Smooth muscle cell (in vitro differentiated cells): Measurements from ENCODE around the gene SURF1. TPM values are rescaled to one million over a fixed set of nuclear protein-coding genes. Genes with fewer than 3 reads are reported as not detected.

Source experiments
- DNase-seq: peaks from one replicate; lab custom pipeline; 2025; ENCODE audit not compliant: unreplicated experiment; lab: John Stamatoyannopoulos, UW
- H2AFZ ChIP-seq: fragments of 200-600 bp; sonication (generic); 2 replicates; pipeline ENCODE4 v1.6.0; 2016; ENCODE audit warnings: antibody characterized with exemption, low read depth, mild to moderate bottlenecking
- H3F3A ChIP-seq: fragments of 200-600 bp; sonication (generic); 2 replicates; pipeline ENCODE4 v1.6.0; 2017; ENCODE audit warnings: antibody characterized with exemption, low read depth
- H3K27ac ChIP-seq: fragments of 200-600 bp; sonication (generic); 2 replicates; pipeline ENCODE4 v1.5.1; 2016; ENCODE audit warnings: low read depth, mild to moderate bottlenecking
- H3K27me3 ChIP-seq: fragments of 200-600 bp; sonication (generic); 2 replicates; pipeline ENCODE4 v1.6.1; 2016; ENCODE audit warnings: low read depth, mild to moderate bottlenecking
- H3K36me3 ChIP-seq: fragments of 200-600 bp; sonication (generic); 2 replicates; pipeline ENCODE4 v1.5.1; 2016; ENCODE audit warnings: low read depth
- H3K4me1 ChIP-seq: fragments of 200-600 bp; sonication (generic); 2 replicates; pipeline ENCODE4 v1.5.1; 2016; ENCODE audit warnings: low read depth
- H3K4me2 ChIP-seq: fragments of 200-600 bp; sonication (generic); 2 replicates; pipeline ENCODE4 v1.6.0; 2016; ENCODE audit warnings: mild to moderate bottlenecking
- H3K4me3 ChIP-seq: fragments of 200-600 bp; sonication (generic); 2 replicates; pipeline ENCODE4 v1.5.1; 2016; ENCODE audit warnings: mild to moderate bottlenecking
- H3K79me2 ChIP-seq: fragments of 200-600 bp; sonication (generic); 2 replicates; pipeline ENCODE4 v1.6.0; 2016; ENCODE audit warnings: low read depth, mild to moderate bottlenecking
- H3K9ac ChIP-seq: fragments of 200-600 bp; sonication (generic); 2 replicates; pipeline ENCODE4 v1.6.0; 2016; ENCODE audit warnings: low read depth
- H3K9me3 ChIP-seq: fragments of 200-600 bp; sonication (generic); replicated peaks from 2 replicates; pipeline ENCODE4 v1.5.1; 2016; ENCODE audit warnings: low read depth
- H4K20me1 ChIP-seq: fragments of 200-600 bp; sonication (generic); 2 replicates; pipeline ENCODE4 v1.6.0; 2016; ENCODE audit warnings: low read depth
- WGBS: methylation state at CpG from one replicate; pipeline ENCODE4 v1.1.7; 2016; ENCODE audit warnings: low lambda C conversion rate; 5-methylcytosine and 5-hydroxymethylcytosine counted together
- polyA plus RNA-seq: library from polyadenylated mRNA; unstranded; fragments of >200 nt; fragmentation: Nextera tagmentation; extraction: Ambion mirVana; gene quantifications from 2 replicates; pipeline ENCODE4 v1.2.1, GENCODE V29; 2016
- total RNA-seq: library from RNA; depleted of rRNA; stranded (reverse); fragments of >200 nt; gene quantifications from 2 replicates; pipeline ENCODE4 v1.2.3, GENCODE V29; 2014
- TF ChIP-seq, protein P1 (sequence below): fragments of 200-600 bp; sonication (generic); IDR thresholded peaks from 2 replicates; pipeline ENCODE4 v1.5.1; 2017; ENCODE audit warnings: borderline replicate concordance, mild to moderate bottlenecking, antibody characterized with exemption; ENCODE audit not compliant: insufficient read depth, poor library complexity, severe bottlenecking

SURF1 gene
- total and polyA plus RNA-seq, 2 experiments from 2014 or later = 33.5 to 60.7 TPM

DNA sequence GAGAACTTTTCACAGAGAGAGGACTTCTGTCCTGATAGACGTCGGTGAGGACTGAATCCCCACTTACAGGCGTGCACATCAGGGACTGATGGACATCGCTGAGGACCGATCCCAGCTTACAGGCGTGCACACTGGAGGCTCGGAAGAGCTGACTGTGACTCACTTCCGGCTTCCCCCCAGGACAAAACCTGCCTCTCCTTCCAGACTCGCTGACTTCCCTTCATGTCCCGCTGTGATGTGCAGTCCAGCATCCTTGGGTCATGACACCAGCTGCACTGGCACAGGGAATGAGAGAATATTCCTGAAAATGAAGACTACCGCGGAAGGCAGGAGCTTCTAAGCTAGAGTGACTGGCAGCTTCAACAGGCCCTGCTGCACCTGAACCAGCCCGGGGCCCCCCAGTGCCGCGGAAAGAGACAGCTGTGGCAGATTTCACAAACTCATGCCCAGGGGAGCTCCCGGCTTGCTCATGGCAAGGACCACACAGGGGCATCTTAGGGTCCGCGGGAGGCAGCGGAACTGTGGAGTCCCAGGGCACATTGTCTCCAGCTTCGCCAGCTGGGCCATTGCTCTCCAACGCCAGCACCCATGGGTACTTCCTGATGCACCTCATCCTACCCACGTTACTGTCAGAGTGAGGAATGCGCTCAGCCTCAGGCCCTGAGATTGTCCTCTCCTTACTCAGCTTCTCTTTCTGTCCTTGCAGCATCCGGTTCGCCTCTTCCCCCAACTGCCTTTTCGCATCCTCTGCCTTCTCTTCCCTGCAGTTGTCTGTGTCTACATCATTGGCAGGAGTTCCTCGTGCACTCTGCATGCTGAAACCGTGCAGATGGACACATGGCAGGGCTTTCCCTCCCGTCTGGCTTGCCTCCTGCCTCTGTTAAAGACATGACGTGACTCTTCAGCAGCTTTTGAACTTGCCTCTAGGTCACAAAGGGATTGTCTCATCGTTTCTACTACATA lies 49.8 kb downstream of the SURF1 start:
- Histone ChIP-seq H3K36me3 (no peaks in the 10 kb centered on the region), H3K27ac (no peak overlapping the region), H4K20me1 (no peaks in the 10 kb centered on the region), H3K79me2 (no peaks in the 10 kb centered on the region), H2AFZ (no peak overlapping the region), H3F3A (no peaks in the 10 kb centered on the region), H3K9me3 (no peaks in the 10 kb centered on the region), H3K4me1 (no peaks in the 10 kb centered on the region), H3K9ac (no peak overlapping the region), H3K4me2 (no peak overlapping the region), H3K4me3 (no peak overlapping the region), H3K27me3 (no peaks in the 10 kb centered on the region)
- DNase-seq = no peak
- WGBS = 86% methylated on average over 31 of the region's 31 CpGs
- TF ChIP-seq, protein P1, sequence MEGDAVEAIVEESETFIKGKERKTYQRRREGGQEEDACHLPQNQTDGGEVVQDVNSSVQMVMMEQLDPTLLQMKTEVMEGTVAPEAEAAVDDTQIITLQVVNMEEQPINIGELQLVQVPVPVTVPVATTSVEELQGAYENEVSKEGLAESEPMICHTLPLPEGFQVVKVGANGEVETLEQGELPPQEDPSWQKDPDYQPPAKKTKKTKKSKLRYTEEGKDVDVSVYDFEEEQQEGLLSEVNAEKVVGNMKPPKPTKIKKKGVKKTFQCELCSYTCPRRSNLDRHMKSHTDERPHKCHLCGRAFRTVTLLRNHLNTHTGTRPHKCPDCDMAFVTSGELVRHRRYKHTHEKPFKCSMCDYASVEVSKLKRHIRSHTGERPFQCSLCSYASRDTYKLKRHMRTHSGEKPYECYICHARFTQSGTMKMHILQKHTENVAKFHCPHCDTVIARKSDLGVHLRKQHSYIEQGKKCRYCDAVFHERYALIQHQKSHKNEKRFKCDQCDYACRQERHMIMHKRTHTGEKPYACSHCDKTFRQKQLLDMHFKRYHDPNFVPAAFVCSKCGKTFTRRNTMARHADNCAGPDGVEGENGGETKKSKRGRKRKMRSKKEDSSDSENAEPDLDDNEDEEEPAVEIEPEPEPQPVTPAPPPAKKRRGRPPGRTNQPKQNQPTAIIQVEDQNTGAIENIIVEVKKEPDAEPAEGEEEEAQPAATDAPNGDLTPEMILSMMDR = no peak

DNA sequence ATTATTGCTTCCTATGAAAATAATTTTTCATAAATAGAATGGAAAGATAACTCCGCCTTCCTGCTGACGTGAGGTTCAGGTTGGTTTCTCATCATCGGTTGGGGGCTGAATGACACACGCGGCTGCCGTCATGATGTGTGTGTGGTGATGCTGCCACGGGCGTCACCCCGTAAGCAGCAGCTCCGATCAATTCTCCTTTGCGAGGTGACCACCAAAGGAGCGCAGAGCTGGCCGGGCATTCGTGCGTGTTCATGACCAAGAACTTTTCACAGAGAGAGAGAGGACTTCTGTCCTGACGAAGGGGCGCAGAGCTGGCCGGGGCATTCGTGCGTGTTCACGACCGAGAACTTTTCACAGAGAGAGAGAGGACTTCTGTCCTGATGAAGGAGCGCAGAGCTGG lies 50.6 kb downstream of the SURF1 start:
- 86% methylated on average over 20 of the region's 23 CpGs for WGBS
- Histone ChIP-seq H2AFZ (no peak overlapping the region), H3K9me3 (no peaks in the 10 kb centered on the region), H3K4me3 (no peak overlapping the region), H3K36me3 (no peaks in the 10 kb centered on the region), H3K27me3 (no peaks in the 10 kb centered on the region), H4K20me1 (no peaks in the 10 kb centered on the region), H3F3A (no peaks in the 10 kb centered on the region), H3K4me1 (no peaks in the 10 kb centered on the region), H3K79me2 (no peaks in the 10 kb centered on the region), H3K9ac (no peak overlapping the region), H3K27ac (no peak overlapping the region), H3K4me2 (no peak overlapping the region)
- no peak for DNase-seq
- TF ChIP-seq, protein P1 = no peak

DNA sequence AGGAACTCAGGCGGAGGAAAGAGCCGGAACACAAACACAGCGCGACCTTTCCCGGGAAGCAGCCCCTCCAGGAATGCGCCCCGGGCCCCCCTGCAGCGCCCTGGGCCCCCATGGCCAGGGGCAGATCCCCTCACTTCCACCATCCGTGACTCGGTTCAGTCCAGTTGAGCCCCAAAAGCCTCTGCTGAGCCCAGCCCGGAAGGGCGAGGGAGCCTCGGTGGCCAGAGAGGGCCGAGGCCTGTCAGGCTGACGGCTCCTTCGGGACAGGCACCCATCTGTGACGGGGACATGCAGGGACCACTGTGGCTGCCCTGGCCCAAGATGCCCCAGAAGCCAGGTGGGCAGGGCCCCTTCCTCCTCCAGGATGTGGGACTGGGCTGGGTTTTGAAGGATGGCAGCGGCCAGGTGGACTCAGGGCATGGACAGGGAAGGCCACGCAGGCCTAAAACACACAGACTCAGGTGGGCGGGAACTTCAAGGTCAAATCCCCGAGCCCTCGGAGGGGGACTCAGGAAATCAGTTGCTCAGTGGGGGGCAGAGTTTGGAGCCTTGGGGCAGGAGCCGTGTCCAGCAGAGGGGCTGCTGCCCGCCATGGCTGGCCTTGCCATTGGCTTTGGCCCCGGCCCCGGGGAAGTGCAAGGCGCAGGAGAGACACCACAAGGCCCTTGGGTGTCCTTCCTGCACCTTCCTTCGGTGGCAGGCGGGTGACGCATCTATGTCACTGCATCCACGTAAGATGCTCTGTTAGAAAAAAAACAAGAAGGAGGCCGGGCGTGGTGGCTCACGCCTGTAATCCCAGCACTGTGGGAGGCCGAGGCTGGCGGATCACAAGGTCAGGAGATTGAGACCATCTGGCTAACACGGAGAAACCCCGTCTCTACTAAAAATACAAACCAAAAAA lies 51.6 kb downstream of the SURF1 start:
- no peak overlapping the region for H3K9ac ChIP-seq
- no peaks in the 10 kb centered on the region for H3K4me1 ChIP-seq
- no peak overlapping the region for H3K4me2 ChIP-seq
- no peaks in the 10 kb centered on the region for H3F3A ChIP-seq
- H3K27ac ChIP-seq = no peak overlapping the region
- WGBS = 95% methylated on average over 38 of the region's 38 CpGs
- no peak for DNase-seq
- no peak overlapping the region for H3K4me3 ChIP-seq
- H3K79me2 ChIP-seq = no peaks in the 10 kb centered on the region
- H4K20me1 ChIP-seq = no peaks in the 10 kb centered on the region
- no peaks in the 10 kb centered on the region for H3K36me3 ChIP-seq
- TF ChIP-seq, protein P1 = no peak
- no peak overlapping the region for H2AFZ ChIP-seq
- no peaks in the 10 kb centered on the region for H3K27me3 ChIP-seq
- no peaks in the 10 kb centered on the region for H3K9me3 ChIP-seq
